H1 (cell line): Measurements from ENCODE around the gene ATP8B2. TPM values are rescaled to one million over a fixed set of nuclear protein-coding genes. Genes with fewer than 3 reads are reported as not detected.
"Not testable (repeated sequence)": the region's sequence is repeated elsewhere in the genome, so short reads cannot be mapped to it uniquely, and the experiment has no call there.

Experiments used
- CTCF ChIA-PET: fragments of 300-600 bp; sonication (Branson Sonifier 250); formaldehyde crosslinking; loops from one replicate; lab custom pipeline; 2021; ENCODE audit not compliant: partially characterized antibody; lab: Charles Lee
- POLR2A ChIA-PET: fragments of 300-600 bp; sonication (Branson Sonifier 250); formaldehyde crosslinking; loops from one replicate; lab custom pipeline; 2021; ENCODE audit warnings: inconsistent platforms; ENCODE audit not compliant: partially characterized antibody; lab: Charles Lee
- DNase-seq, 2 experiments: peaks; one replicate each; pipeline versions ENCODE4 v3.0.0 to v3.0.0-alpha.2; 2010 to 2022; ENCODE audit warnings: low spot score in 2 of 2, low read depth in 1 of 2, mixed read lengths in 1 of 2
- FAIRE-seq: peaks from 2 replicates; lab custom pipeline; 2011; peaks lifted over from hg19 to GRCh38; lab: Jason Lieb, UNC
- H2AFZ ChIP-seq: 2 replicates; pipeline ENCODE4 v1.8.1; 2012; ENCODE audit warnings: low read length, inconsistent platforms
- H2AK5ac ChIP-seq: 2 replicates; pipeline ENCODE4 v1.6.1; 2013; ENCODE audit warnings: low read depth, low read length
- H2BK120ac ChIP-seq: replicated peaks from 2 replicates; pipeline ENCODE3; 2013; ENCODE audit warnings: low read depth, low read length, inconsistent platforms
- H2BK12ac ChIP-seq: 2 replicates; pipeline ENCODE4 v1.6.1; 2013; ENCODE audit warnings: low read depth, low read length
- H2BK15ac ChIP-seq: 2 replicates; pipeline ENCODE4 v1.6.1; 2013; ENCODE audit warnings: low read length
- H2BK20ac ChIP-seq: 2 replicates; pipeline ENCODE4 v1.6.1; 2013; ENCODE audit warnings: low read length
- H2BK5ac ChIP-seq: 2 replicates; pipeline ENCODE4 v1.6.1; 2013; ENCODE audit warnings: low read depth, low read length
- H3K14ac ChIP-seq: 2 replicates; pipeline ENCODE4 v1.6.1; 2013; ENCODE audit warnings: inconsistent platforms; ENCODE audit not compliant: insufficient read length
- H3K18ac ChIP-seq: 2 replicates; pipeline ENCODE4 v1.6.1; 2013; ENCODE audit warnings: low read length; ENCODE audit errors: extremely low read depth
- H3K23ac ChIP-seq: 2 replicates; pipeline ENCODE4 v1.6.1; 2013; ENCODE audit warnings: inconsistent platforms; ENCODE audit not compliant: insufficient read length
- H3K23me2 ChIP-seq: 2 replicates; pipeline ENCODE4 v1.6.1; 2013; ENCODE audit warnings: low read depth, low read length
- H3K27ac ChIP-seq: 2 replicates; pipeline ENCODE4 v1.6.1; 2011; ENCODE audit warnings: low read depth, low read length, inconsistent platforms
- H3K27me3 ChIP-seq, 4 experiments: replicated peaks in 1 of 4; 1 replicate in 1 of 4; 2 replicates in 3 of 4; pipeline versions ENCODE4 v1.6.1 to v1.8.1; 2011 to 2013; ENCODE audit warnings: low read length in 3 of 4, mild to moderate bottlenecking in 3 of 4, inconsistent platforms in 2 of 4, mixed read lengths in 2 of 4, moderate library complexity in 1 of 4; ENCODE audit not compliant: control insufficient read depth in 3 of 4, insufficient read depth in 3 of 4; ENCODE audit errors: extremely low read depth in 1 of 4
- H3K36me3 ChIP-seq, 4 experiments: 2 replicates each; pipeline versions ENCODE4 v1.6.1 to v1.8.1; 2011 to 2013; ENCODE audit warnings: mild to moderate bottlenecking in 4 of 4, low read length in 3 of 4, moderate library complexity in 2 of 4, control low read depth in 1 of 4, inconsistent platforms in 1 of 4; ENCODE audit not compliant: insufficient read depth in 4 of 4, control insufficient read depth in 2 of 4
- H3K4ac ChIP-seq: replicated peaks from 2 replicates; pipeline ENCODE3; 2013; ENCODE audit warnings: low read length, low read depth, mixed read lengths, inconsistent platforms; ENCODE audit not compliant: insufficient read length
- H3K4me1 ChIP-seq, 4 experiments: replicated peaks in 1 of 4; 1 replicate in 1 of 4; 2 replicates in 3 of 4; pipeline versions ENCODE4 v1.6.1 to v1.8.1; 2011 to 2013; ENCODE audit warnings: low read length in 3 of 4, inconsistent platforms in 2 of 4, mixed read lengths in 1 of 4; ENCODE audit not compliant: insufficient read depth in 4 of 4, control insufficient read depth in 3 of 4
- H3K4me2 ChIP-seq, 2 experiments: 2 replicates each; pipeline versions ENCODE4 v1.6.1 to v1.8.1; 2011 to 2013; ENCODE audit warnings: low read depth in 2 of 2, low read length in 2 of 2, control low read depth in 1 of 2, inconsistent platforms in 1 of 2, mild to moderate bottlenecking in 1 of 2; ENCODE audit not compliant: insufficient read depth in 1 of 2
- H3K4me3 ChIP-seq, 4 experiments: fragments of 200-600, 300-600 bp in 1 of 4; sonication (generic), shearing (Covaris generic), sonication (Bioruptor Twin) in 1 of 4; 2 replicates each; pipeline versions ENCODE4 v1.5.1 to v1.8.1; 2011 to 2016; ENCODE audit warnings: low read length in 4 of 4, low read depth in 3 of 4, control low read depth in 2 of 4, inconsistent platforms in 2 of 4, mild to moderate bottlenecking in 2 of 4, mixed read lengths in 1 of 4, moderate library complexity in 1 of 4; ENCODE audit not compliant: insufficient read depth in 2 of 4; ENCODE audit errors: extremely low read depth in 1 of 4
- H3K56ac ChIP-seq: replicated peaks from 2 replicates; pipeline ENCODE3; 2013; ENCODE audit warnings: low read depth, mild to moderate bottlenecking, mixed read lengths, low read length, inconsistent platforms; ENCODE audit not compliant: insufficient read length
- H3K79me1 ChIP-seq: 2 replicates; pipeline ENCODE4 v1.6.1; 2013; ENCODE audit warnings: low read depth, low read length, control low read depth
- H3K79me2 ChIP-seq, 2 experiments: 2 replicates each; pipeline versions ENCODE4 v1.6.1 to v1.8.1; 2012 to 2013; ENCODE audit warnings: low read length in 2 of 2, mild to moderate bottlenecking in 2 of 2, inconsistent platforms in 1 of 2; ENCODE audit not compliant: insufficient read depth in 2 of 2, control insufficient read depth in 1 of 2
- H3K9ac ChIP-seq, 4 experiments: replicated peaks in 1 of 4; 1 replicate in 1 of 4; 2 replicates in 3 of 4; pipeline versions ENCODE4 v1.6.1 to v1.8.1; 2011 to 2013; ENCODE audit warnings: low read depth in 3 of 4, low read length in 3 of 4, control low read depth in 2 of 4, mild to moderate bottlenecking in 2 of 4, moderate library complexity in 2 of 4, inconsistent platforms in 1 of 4; ENCODE audit errors: extremely low read depth in 1 of 4
- H3K9me3 ChIP-seq, 2 experiments: 2 replicates each; pipeline versions ENCODE4 v1.6.1 to v1.8.1; 2012 to 2013; ENCODE audit warnings: mild to moderate bottlenecking in 2 of 2, moderate library complexity in 2 of 2, control low read depth in 1 of 2, inconsistent platforms in 1 of 2, low read depth in 1 of 2, low read length in 1 of 2, mixed read lengths in 1 of 2; ENCODE audit not compliant: insufficient read depth in 2 of 2
- H4K20me1 ChIP-seq, 2 experiments: replicated peaks in 1 of 2; 2 replicates each; pipeline versions ENCODE3 to v1.8.1; 2011 to 2013; ENCODE audit warnings: inconsistent platforms in 2 of 2, low read length in 2 of 2, mild to moderate bottlenecking in 1 of 2; ENCODE audit not compliant: insufficient read depth in 2 of 2, control insufficient read depth in 1 of 2
- H4K5ac ChIP-seq: 2 replicates; pipeline ENCODE4 v1.6.1; 2013; ENCODE audit warnings: low read length, low read depth, mixed read lengths, inconsistent platforms; ENCODE audit not compliant: insufficient read length
- H4K8ac ChIP-seq: 2 replicates; pipeline ENCODE4 v1.8.0; 2013; ENCODE audit warnings: mild to moderate bottlenecking, moderate library complexity, low read length, inconsistent platforms; ENCODE audit not compliant: insufficient read depth; ENCODE audit errors: extremely low read depth
- H4K91ac ChIP-seq: replicated peaks from 2 replicates; pipeline ENCODE3; 2013; ENCODE audit warnings: low read length, mixed read lengths, inconsistent platforms; ENCODE audit not compliant: insufficient read length
- WGBS, 2 experiments: shearing (Covaris generic) in 1 of 2; methylation state at CpG; one replicate each; pipeline versions ENCODE4 v1.1.6 to v1.1.7; 2013 to 2015; ENCODE audit warnings: low lambda C conversion rate in 2 of 2, mixed read lengths in 2 of 2, inconsistent platforms in 1 of 2, low coverage in 1 of 2, missing lambda C conversion rate in 1 of 2; ENCODE audit not compliant: insufficient replicate concordance in 2 of 2, insufficient coverage in 1 of 2, insufficient read length in 1 of 2; ENCODE audit errors: extremely low coverage in 1 of 2, missing lambda C conversion rate in 1 of 2; 5-methylcytosine and 5-hydroxymethylcytosine counted together
- polyA plus RNA-seq, 7 experiments: library from polyadenylated mRNA; depleted of rRNA in 3 of 7; stranded (reverse) in 5 of 7; unstranded in 2 of 7; fragments of >200 nt in 5 of 7; fragments of 200-250 nt in 2 of 7; gene quantifications; 1 replicate in 5 of 7; 2 replicates in 1 of 7; 4 replicates in 1 of 7; pipeline versions ENCODE4 v1.2.1 to v1.2.3, GENCODE V29; 2011 to 2013; ENCODE audit warnings: missing spikeins in 2 of 7, mixed read lengths in 2 of 7
- total RNA-seq: library from RNA; stranded (reverse); fragmentation: NEBNext Ultra II Directional; extraction: Animal tissue kit (Norgen Biotek cat#: 25700); gene quantifications from 2 replicates; pipeline ENCODE4 v1.2.1, GENCODE V29; 2021

Gene ATP8B2
- total and polyA plus RNA-seq, 2 of the 8 experiments (the other 6 are each of a cell fraction or from before 2014, with no cell fraction given): 61.4 to 70.1 TPM

DNA sequence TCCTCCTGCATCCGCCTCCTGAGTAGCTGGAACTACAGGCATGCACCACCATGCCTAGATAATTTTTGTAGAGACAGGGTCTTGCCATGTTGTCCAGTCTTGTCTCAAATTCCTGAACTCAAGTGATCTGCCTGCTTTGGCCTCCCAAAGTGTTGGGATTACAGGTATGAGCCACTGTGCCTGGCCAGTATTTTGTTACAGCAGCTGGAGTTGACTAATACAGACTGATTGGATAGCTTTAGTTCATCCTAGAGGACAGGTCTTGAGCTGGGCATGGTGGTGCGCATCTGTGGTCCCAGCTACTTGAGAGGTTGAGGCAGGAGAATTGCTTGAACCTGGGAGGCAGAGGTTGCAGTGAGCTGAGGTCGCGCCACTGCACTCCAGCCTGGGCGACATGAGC is 35.6 kb downstream of the ATP8B2 start:
- H2BK5ac ChIP-seq, H2BK12ac ChIP-seq, H3K9ac ChIP-seq, H3K36me3 ChIP-seq, H3K18ac ChIP-seq, H3K4me3 ChIP-seq, H3K27ac ChIP-seq, H3K79me1 ChIP-seq, H2AFZ ChIP-seq, H3K4ac ChIP-seq, H3K23me2 ChIP-seq, H2BK20ac ChIP-seq, H3K79me2 ChIP-seq, H3K4me2 ChIP-seq, H2BK120ac ChIP-seq, H2BK15ac ChIP-seq, H4K91ac ChIP-seq, H4K20me1 ChIP-seq, H3K23ac ChIP-seq, H3K14ac ChIP-seq, H3K27me3 ChIP-seq, H3K56ac ChIP-seq, H3K9me3 ChIP-seq, H4K5ac ChIP-seq, H3K4me1 ChIP-seq, FAIRE-seq, H4K8ac ChIP-seq, H2AK5ac ChIP-seq, DNase-seq: not testable (repeated sequence)
- WGBS, 2 experiments: 89% methylated on average over 5 of the region's 5 CpGs; no CpG with 5 or more reads in 1 of the 2 experiments
- POLR2A ChIA-PET: interaction anchor here (1.4 kb wide), 1 partner anchor 9 kb away, joined by 3 read pairs; no protein-coding TSS in a partner anchor
- CTCF ChIA-PET: interaction anchor here (0.7 to 1.6 kb wide), 8 partner anchors 8 to 400 kb away, joined by 3 to 12 read pairs (median 4); no protein-coding TSS in a partner anchor
